ENCODE data around the gene NPAS3. TPM values are rescaled to one million over a fixed set of nuclear protein-coding genes. Genes with fewer than 3 reads are reported as not detected.

NPAS3 gene
- total RNA-seq, 1 experiment from 2014 or later, result not detected

DNA sequence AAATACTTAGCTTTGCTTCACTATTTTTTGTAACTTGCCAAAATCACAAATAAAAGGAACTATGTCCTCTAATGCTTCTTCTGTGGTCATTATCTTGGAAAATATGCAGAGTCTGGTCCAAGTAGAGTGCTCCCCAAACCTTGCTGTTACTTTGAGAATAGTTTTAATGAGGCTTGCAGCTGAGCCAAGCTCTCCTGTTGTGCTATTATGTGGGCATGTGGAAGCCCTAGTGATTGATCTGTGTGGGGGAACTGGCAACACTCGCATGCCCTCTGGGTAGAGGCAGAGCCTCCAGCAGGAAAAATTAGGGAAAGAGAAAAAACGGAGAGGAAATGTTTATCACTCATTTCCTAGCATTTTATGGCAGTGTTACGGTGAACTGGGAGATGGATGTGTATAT lies 539.1 kb downstream of the NPAS3 start (continued):
- TF ChIP-seq, protein P1, sequence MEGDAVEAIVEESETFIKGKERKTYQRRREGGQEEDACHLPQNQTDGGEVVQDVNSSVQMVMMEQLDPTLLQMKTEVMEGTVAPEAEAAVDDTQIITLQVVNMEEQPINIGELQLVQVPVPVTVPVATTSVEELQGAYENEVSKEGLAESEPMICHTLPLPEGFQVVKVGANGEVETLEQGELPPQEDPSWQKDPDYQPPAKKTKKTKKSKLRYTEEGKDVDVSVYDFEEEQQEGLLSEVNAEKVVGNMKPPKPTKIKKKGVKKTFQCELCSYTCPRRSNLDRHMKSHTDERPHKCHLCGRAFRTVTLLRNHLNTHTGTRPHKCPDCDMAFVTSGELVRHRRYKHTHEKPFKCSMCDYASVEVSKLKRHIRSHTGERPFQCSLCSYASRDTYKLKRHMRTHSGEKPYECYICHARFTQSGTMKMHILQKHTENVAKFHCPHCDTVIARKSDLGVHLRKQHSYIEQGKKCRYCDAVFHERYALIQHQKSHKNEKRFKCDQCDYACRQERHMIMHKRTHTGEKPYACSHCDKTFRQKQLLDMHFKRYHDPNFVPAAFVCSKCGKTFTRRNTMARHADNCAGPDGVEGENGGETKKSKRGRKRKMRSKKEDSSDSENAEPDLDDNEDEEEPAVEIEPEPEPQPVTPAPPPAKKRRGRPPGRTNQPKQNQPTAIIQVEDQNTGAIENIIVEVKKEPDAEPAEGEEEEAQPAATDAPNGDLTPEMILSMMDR (IDR thresholded peaks at IDR 0.05 in 2 of 3, conservative IDR thresholded peaks at IDR 0.05 in 1 of 3; ENCODE audit: borderline replicate concordance in 1 of 3, insufficient read depth in 1 of 3, low read depth in 2 of 3, low read length in 2 of 3), result no peak
- TF ChIP-seq EZH2phosphoT487 (IDR thresholded peaks at IDR 0.05; ENCODE audit: borderline replicate concordance) (no peak), ZFX (IDR thresholded peaks at IDR 0.05) (no peak), SIN3A (IDR thresholded peaks at IDR 0.05; ENCODE audit: low read depth) (no peak)

GRCh38 chr14:33480071-33480886 lies 541.6 kb downstream of the NPAS3 start:
- Histone ChIP-seq H3K4me1 (ENCODE audit: control insufficient read depth in 1 of 2, insufficient read depth in 2 of 2, low read length in 2 of 2) (no peaks in the 10 kb centered on the region), H3K27ac (ENCODE audit: low read depth, low read length) (no peak overlapping the region), H3K9me2 (ENCODE audit: insufficient read depth) (no peaks in the 10 kb centered on the region), H3K9me3 (ENCODE audit: control insufficient read depth in 1 of 2, insufficient read depth in 1 of 2, low read depth in 1 of 2, low read length in 2 of 2) (no peaks in the 10 kb centered on the region), H3K9ac (ENCODE audit: low read length) (no peak overlapping the region), H3K4me3 (replicated peaks in 1 of 2; ENCODE audit: low read depth in 1 of 2, low read length in 2 of 2) (no peak overlapping the region), H2AFZ (ENCODE audit: low read depth, low read length, poor library complexity, severe bottlenecking) (no peak overlapping the region), H3K4me2 (ENCODE audit: low read length) (no peak overlapping the region), H3K27me3 (ENCODE audit: insufficient read depth, low read length) (no peaks in the 10 kb centered on the region; the same call in 1 of the 2 replicates), H3K36me3 (ENCODE audit: control insufficient read depth in 1 of 2, insufficient read depth in 2 of 2, low read length in 2 of 2) (no peaks in the 10 kb centered on the region), H4K20me1 (ENCODE audit: insufficient read depth) (no peaks in the 10 kb centered on the region), H3K79me2 (ENCODE audit: insufficient read depth, low read length) (no peaks in the 10 kb centered on the region)
- intact Hi-C loops (cut with micrococcal nuclease), result no loop called here
- ChIA-PET RAD21 (ENCODE audit: low non-redundant PET in 1 of 2, low total read pairs in 2 of 2, uncharacterized antibody in 2 of 2, unreplicated experiment in 2 of 2) (no interaction called here), POLR2A (no interaction called here), CTCF (no interaction called here)
- ATAC-seq (no peak), DNase-seq (ENCODE audit: low read depth, low spot score) (no peak)
- no TSS peak for BruUV-seq (replicated peaks)
- TF ChIP-seq RAD21 (IDR thresholded peaks at IDR 0.05; ENCODE audit: low read depth) (no peak), EGR1 (IDR thresholded peaks at IDR 0.05; ENCODE audit: low read depth) (no peak), ZBTB33 (IDR thresholded peaks at IDR 0.05; ENCODE audit: extremely low read depth, insufficient replicate concordance, low read length) (no peak), JUND (IDR thresholded peaks at IDR 0.05) (no peak)
- TF ChIP-seq, protein P2, sequence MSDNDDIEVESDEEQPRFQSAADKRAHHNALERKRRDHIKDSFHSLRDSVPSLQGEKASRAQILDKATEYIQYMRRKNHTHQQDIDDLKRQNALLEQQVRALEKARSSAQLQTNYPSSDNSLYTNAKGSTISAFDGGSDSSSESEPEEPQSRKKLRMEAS (IDR thresholded peaks at IDR 0.05), result no peak
